Measurements from ENCODE around the gene CACNA1D. TPM values are rescaled to one million over a fixed set of nuclear protein-coding genes. Genes with fewer than 3 reads are reported as not detected.

The CACNA1D gene
- total and polyA plus RNA-seq, 8 donors, result 0.31 to 36.5 (median 12.5) TPM

DNA sequence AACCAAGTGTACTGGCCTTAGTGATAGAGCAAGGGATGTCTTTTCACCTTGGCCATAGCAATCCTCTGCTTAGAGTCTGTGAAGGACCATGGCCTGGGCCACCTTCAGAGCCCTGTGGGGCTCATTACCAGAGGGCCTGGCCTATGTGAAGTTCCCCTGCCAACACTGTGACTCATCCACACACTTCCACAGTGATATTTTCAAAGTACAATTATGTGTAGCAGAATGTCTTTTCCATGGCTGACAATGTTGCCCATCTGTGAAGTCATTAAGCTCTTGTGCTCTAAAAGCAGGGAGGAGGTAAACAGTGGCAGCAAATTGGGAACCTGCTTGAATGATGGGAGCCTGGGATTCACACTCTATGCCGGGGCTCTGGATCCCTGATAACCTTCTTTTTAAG is 12.2 kb upstream of the CACNA1D start:
- H3K9me3 ChIP-seq, result no peaks in the 10 kb centered on the region
- no peaks in the 10 kb centered on the region for H3K4me1 ChIP-seq
- intact Hi-C loops (cut with DNase I; ENCODE audit: low total_unique reads), result no loop called here
- TF ChIP-seq, protein P1, sequence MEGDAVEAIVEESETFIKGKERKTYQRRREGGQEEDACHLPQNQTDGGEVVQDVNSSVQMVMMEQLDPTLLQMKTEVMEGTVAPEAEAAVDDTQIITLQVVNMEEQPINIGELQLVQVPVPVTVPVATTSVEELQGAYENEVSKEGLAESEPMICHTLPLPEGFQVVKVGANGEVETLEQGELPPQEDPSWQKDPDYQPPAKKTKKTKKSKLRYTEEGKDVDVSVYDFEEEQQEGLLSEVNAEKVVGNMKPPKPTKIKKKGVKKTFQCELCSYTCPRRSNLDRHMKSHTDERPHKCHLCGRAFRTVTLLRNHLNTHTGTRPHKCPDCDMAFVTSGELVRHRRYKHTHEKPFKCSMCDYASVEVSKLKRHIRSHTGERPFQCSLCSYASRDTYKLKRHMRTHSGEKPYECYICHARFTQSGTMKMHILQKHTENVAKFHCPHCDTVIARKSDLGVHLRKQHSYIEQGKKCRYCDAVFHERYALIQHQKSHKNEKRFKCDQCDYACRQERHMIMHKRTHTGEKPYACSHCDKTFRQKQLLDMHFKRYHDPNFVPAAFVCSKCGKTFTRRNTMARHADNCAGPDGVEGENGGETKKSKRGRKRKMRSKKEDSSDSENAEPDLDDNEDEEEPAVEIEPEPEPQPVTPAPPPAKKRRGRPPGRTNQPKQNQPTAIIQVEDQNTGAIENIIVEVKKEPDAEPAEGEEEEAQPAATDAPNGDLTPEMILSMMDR (IDR thresholded peaks at IDR 0.05), result no peak
- no peak for TF ChIP-seq EP300 (IDR thresholded peaks at IDR 0.05)
- no peak for TF ChIP-seq POLR2AphosphoS5 (IDR thresholded peaks at IDR 0.05)
- WGBS, 5 donors, result 75 to 96% (median 90%) methylated on average over 1 of the region's 1 CpG
- no peaks in the 10 kb centered on the region for H3K36me3 ChIP-seq
- peaks cover 0 to 18% (median 0%) of the 10 kb centered on the region in 3 donors for H3K27me3 ChIP-seq
- no peak overlapping the region for H3K27ac ChIP-seq
- no peak overlapping the region for H3K4me3 ChIP-seq
- no peak for DNase-seq

DNA sequence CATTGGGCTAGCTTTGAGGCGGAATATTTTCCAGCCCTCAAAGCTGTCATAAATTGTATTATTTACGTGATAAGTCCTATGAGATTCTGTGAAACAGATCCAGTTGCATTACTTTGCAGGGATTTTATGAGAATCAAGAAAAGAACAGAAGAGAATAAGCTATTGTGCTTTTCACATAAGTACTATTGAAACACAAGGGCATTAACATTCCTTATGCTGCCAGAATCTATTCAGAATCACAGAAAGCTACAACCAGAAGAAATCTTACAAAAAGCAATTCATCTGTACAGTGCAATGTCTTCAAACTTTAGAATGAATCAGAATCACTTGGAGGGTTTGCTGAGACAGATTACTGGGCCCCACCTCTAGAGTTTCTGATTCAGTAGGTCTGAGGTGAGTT is 10.6 kb upstream of the CACNA1D start:
- H3K4me1 ChIP-seq, result no peaks in the 10 kb centered on the region
- 81 to 93% (median 86%) methylated on average over 2 of the region's 2 CpGs for WGBS, 5 donors
- TF ChIP-seq POLR2AphosphoS5 (IDR thresholded peaks at IDR 0.05) (no peak), EP300 (IDR thresholded peaks at IDR 0.05) (no peak), POLR2A (IDR thresholded peaks at IDR 0.05) (no peak)
- TF ChIP-seq, protein P1 (IDR thresholded peaks at IDR 0.05), result no peak
- H3K9me3 ChIP-seq, result no peaks in the 10 kb centered on the region
- no peak for DNase-seq
- H3K27ac ChIP-seq, result no peak overlapping the region
- H3K4me3 ChIP-seq, result no peak overlapping the region
- no peaks in the 10 kb centered on the region for H3K36me3 ChIP-seq
- H3K27me3 ChIP-seq, result peaks cover 0 to 10% (median 0%) of the 10 kb centered on the region in 3 donors
- intact Hi-C loops (cut with DNase I; ENCODE audit: low total_unique reads), result no loop called here

DNA sequence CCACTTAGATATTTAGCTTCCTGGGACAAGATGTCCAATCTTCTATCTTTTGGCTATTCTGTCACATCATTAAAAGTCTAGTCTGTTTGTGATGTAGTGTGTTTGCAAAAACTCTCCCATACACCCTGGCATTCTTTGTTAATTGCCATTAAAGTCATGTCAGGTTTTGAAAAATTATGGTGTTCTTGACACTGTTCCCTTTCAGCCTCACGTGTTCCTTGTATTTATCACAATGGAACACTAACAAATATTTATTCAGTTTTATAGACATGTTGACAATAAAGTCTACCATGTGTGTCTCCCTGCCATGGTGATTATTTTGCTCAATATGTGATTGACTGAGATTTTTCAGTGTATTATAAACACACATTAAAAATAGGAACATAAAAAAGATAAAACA is 9.4 kb upstream of the CACNA1D start:
- no peaks in the 10 kb centered on the region for H3K4me1 ChIP-seq
- TF ChIP-seq, protein P1 (IDR thresholded peaks at IDR 0.05), result no peak
- no peak for TF ChIP-seq POLR2A (IDR thresholded peaks at IDR 0.05)

DNA sequence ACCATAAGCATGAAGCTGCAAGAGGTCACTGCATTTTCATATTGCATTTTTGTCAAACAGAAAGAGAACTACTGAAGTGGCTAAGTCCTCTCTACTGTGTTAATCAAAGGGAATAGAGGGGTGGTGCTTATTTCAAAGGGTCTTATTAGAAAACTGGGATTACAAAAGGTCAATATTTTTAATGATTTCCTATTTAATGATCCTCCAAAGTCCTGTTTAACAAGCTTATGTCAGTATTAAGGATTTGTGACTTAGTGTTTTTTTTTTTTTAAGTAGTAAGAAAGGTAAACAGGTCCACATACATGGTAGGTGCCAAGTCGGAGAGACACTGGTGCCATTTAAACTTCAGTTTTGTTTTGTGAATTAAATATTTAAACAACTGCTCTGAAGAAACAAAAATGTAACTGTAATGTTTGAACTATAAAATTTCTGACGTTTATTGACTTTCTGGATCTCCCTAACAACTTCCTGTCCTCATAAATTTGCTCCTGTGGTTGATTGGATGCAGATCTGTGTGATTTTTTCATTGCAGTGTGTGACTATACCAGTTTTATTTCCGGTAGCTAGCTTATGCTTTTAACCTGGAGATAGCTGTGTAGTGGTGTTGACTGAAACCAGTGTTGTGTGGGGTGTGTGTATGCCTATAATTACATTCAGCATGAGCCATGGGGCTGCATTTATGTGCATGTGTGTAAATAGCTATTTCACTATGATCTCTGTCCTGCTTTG is 8.6 kb upstream of the CACNA1D start:
- H3K9me3 ChIP-seq, result no peaks in the 10 kb centered on the region
- H3K4me1 ChIP-seq, result no peaks in the 10 kb centered on the region
- intact Hi-C loops (cut with DNase I; ENCODE audit: low total_unique reads), result no loop called here
- H3K4me3 ChIP-seq, result no peak overlapping the region
- 13 to 38% (median 26%) methylated on average over 3 of the region's 3 CpGs for WGBS, 5 donors
- TF ChIP-seq, protein P1 (IDR thresholded peaks at IDR 0.05), result no peak
- TF ChIP-seq POLR2A (IDR thresholded peaks at IDR 0.05) (no peak), EP300 (IDR thresholded peaks at IDR 0.05) (no peak), POLR2AphosphoS5 (IDR thresholded peaks at IDR 0.05) (no peak)
- no peak overlapping the region for H3K27ac ChIP-seq
- no peaks in the 10 kb centered on the region for H3K36me3 ChIP-seq
- peaks cover 0 to 8% (median 0%) of the 10 kb centered on the region in 3 donors for H3K27me3 ChIP-seq
- no peak for DNase-seq

More for the DNA sequence above, 9.4 kb upstream of the CACNA1D start:
- WGBS, 5 donors, result 8 to 32% (median 20%) methylated on average over 1 of the region's 1 CpG
- DNase-seq, result no peak
- no peaks in the 10 kb centered on the region for H3K36me3 ChIP-seq
- no peak overlapping the region for H3K27ac ChIP-seq
- no peak overlapping the region for H3K4me3 ChIP-seq
- peaks cover 0 to 4% (median 0%) of the 10 kb centered on the region in 3 donors for H3K27me3 ChIP-seq
- no peaks in the 10 kb centered on the region for H3K9me3 ChIP-seq
- intact Hi-C loops (cut with DNase I; ENCODE audit: low total_unique reads), result no loop called here
